Trophoblast cell (in vitro differentiated cells and primary cell): ENCODE results near the gene PURB.
"Not testable (repeated sequence)": the region's sequence is repeated elsewhere in the genome, so short reads cannot be mapped to it uniquely, and the experiment has no call there.

ENCODE experiments used
- DNase-seq, 2 donors: peaks; one replicate each; pipeline ENCODE4 v3.0.0-alpha.2; 2016
- H2AFZ ChIP-seq: 2 replicates; pipeline ENCODE4 v1.6.1; 2013; ENCODE audit warnings: low read length, moderate library complexity, mild to moderate bottlenecking; ENCODE audit not compliant: insufficient read depth, poor library complexity
- H2AK5ac ChIP-seq: 2 replicates; pipeline ENCODE4 v1.6.1; 2013; ENCODE audit warnings: mild to moderate bottlenecking, low read length
- H2BK120ac ChIP-seq: 2 replicates; pipeline ENCODE4 v1.6.1; 2013; ENCODE audit warnings: low read length, mild to moderate bottlenecking, moderate library complexity; ENCODE audit not compliant: insufficient read depth, poor library complexity
- H2BK12ac ChIP-seq: 2 replicates; pipeline ENCODE4 v1.6.1; 2013; ENCODE audit warnings: mild to moderate bottlenecking, low read length, moderate library complexity
- H2BK5ac ChIP-seq: 2 replicates; pipeline ENCODE4 v1.6.1; 2013; ENCODE audit warnings: low read length, low read depth, moderate library complexity, mild to moderate bottlenecking; ENCODE audit not compliant: poor library complexity
- H3K14ac ChIP-seq: 2 replicates; pipeline ENCODE4 v1.6.1; 2013; ENCODE audit warnings: mild to moderate bottlenecking, low read length
- H3K18ac ChIP-seq: 2 replicates; pipeline ENCODE4 v1.6.1; 2013; ENCODE audit warnings: mild to moderate bottlenecking, low read length
- H3K23ac ChIP-seq: 2 replicates; pipeline ENCODE4 v1.6.1; 2013; ENCODE audit warnings: low read length
- H3K27ac ChIP-seq: 2 replicates; pipeline ENCODE4 v1.5.1; 2013; ENCODE audit warnings: low read depth, mild to moderate bottlenecking, inconsistent platforms, low read length, moderate library complexity
- H3K27me3 ChIP-seq: 2 replicates; pipeline ENCODE4 v1.6.1; 2013; ENCODE audit warnings: inconsistent platforms, mild to moderate bottlenecking, low read length, moderate library complexity; ENCODE audit not compliant: insufficient read depth
- H3K36me3 ChIP-seq, 2 experiments: 1 replicate in 1 of 2; 2 replicates in 1 of 2; pipeline ENCODE4 v1.6.1; 2013; ENCODE audit warnings: low read length in 2 of 2, mild to moderate bottlenecking in 2 of 2, moderate library complexity in 1 of 2; ENCODE audit not compliant: insufficient read depth in 2 of 2, control insufficient read depth in 1 of 2
- H3K4ac ChIP-seq: 2 replicates; pipeline ENCODE4 v1.6.1; 2013; ENCODE audit warnings: low read depth, mild to moderate bottlenecking, low read length, moderate library complexity
- H3K4me1 ChIP-seq, 2 experiments: 1 replicate in 1 of 2; 2 replicates in 1 of 2; pipeline ENCODE4 v1.6.1; 2013; ENCODE audit warnings: low read length in 2 of 2, mild to moderate bottlenecking in 2 of 2, moderate library complexity in 1 of 2; ENCODE audit not compliant: insufficient read depth in 2 of 2, control insufficient read depth in 1 of 2
- H3K4me2 ChIP-seq: 2 replicates; pipeline ENCODE4 v1.6.1; 2013; ENCODE audit warnings: inconsistent platforms, mild to moderate bottlenecking, low read length, moderate library complexity
- H3K4me3 ChIP-seq: 2 replicates; pipeline ENCODE4 v1.5.1; 2013; ENCODE audit warnings: mild to moderate bottlenecking, low read depth, low read length, inconsistent platforms
- H3K79me1 ChIP-seq: one replicate; pipeline ENCODE4 v1.6.1; 2013; ENCODE audit warnings: low read length
- H3K79me2 ChIP-seq: 2 replicates; pipeline ENCODE4 v1.6.1; 2013; ENCODE audit warnings: low read length, mild to moderate bottlenecking; ENCODE audit not compliant: control insufficient read depth, insufficient read depth, poor library complexity
- H3K9ac ChIP-seq: 2 replicates; pipeline ENCODE4 v1.6.1; 2013; ENCODE audit warnings: mild to moderate bottlenecking, low read length
- H3K9me3 ChIP-seq: 2 replicates; pipeline ENCODE4 v1.6.1; 2013; ENCODE audit warnings: low read depth, mild to moderate bottlenecking, control low read depth, inconsistent platforms, low read length; ENCODE audit not compliant: insufficient read depth
- H4K12ac ChIP-seq: 2 replicates; pipeline ENCODE4 v1.6.1; 2013; ENCODE audit warnings: low read depth, mild to moderate bottlenecking, low read length, moderate library complexity
- H4K8ac ChIP-seq: 2 replicates; pipeline ENCODE4 v1.6.1; 2013; ENCODE audit warnings: low read depth, mild to moderate bottlenecking, low read length, moderate library complexity
- H4K91ac ChIP-seq: one replicate; pipeline ENCODE4 v1.6.1; 2013; ENCODE audit warnings: low read depth, mild to moderate bottlenecking, low read length, moderate library complexity
- WGBS: extraction: QIAGEN DNeasy Blood & Tissue Kit; methylation state at CpG from one replicate; pipeline ENCODE4 v1.1.7; 2013; ENCODE audit warnings: missing lambda C conversion rate; ENCODE audit not compliant: insufficient read length, insufficient coverage; ENCODE audit errors: extremely low coverage; 5-methylcytosine and 5-hydroxymethylcytosine counted together

Gene PURB

GRCh38 chr7:44867073-44867995 lies 18.0 kb downstream of the PURB start:
- H3K79me1 ChIP-seq, result no peaks in the 10 kb centered on the region
- no peak overlapping the region for H3K4ac ChIP-seq

GRCh38 chr7:44861949-44862348 lies 23.4 kb downstream of the PURB start:
- not testable (repeated sequence) for H2BK120ac ChIP-seq, H3K79me1 ChIP-seq, H3K14ac ChIP-seq, H3K18ac ChIP-seq, H2AFZ ChIP-seq, H3K4ac ChIP-seq, H3K23ac ChIP-seq, H4K8ac ChIP-seq, H4K91ac ChIP-seq, H3K9ac ChIP-seq, H3K27me3 ChIP-seq, H3K36me3 ChIP-seq, H3K9me3 ChIP-seq, H4K12ac ChIP-seq, H3K4me3 ChIP-seq, H3K27ac ChIP-seq, DNase-seq, H3K4me2 ChIP-seq, H2BK5ac ChIP-seq, H2AK5ac ChIP-seq, H2BK12ac ChIP-seq, H3K79me2 ChIP-seq, H3K4me1 ChIP-seq
- WGBS, result no CpG with 5 or more reads among the region's 4 CpGs

More at GRCh38 chr7:44867073-44867995, 18.0 kb downstream of the PURB start:
- peak; percentile 74 to 87 for DNase-seq
- Histone ChIP-seq H3K14ac (no peak overlapping the region), H3K4me3 (no peak overlapping the region), H3K27me3 (no peaks in the 10 kb centered on the region), H3K4me2 (peak overlapping the region; percentile 23), H3K23ac (no peak overlapping the region), H3K18ac (no peak overlapping the region), H3K79me2 (no peaks in the 10 kb centered on the region), H2BK12ac (no peak overlapping the region), H3K4me1 (no peaks in the 10 kb centered on the region), H2BK120ac (no peak overlapping the region), H3K9ac (no peak overlapping the region), H4K91ac (no peak overlapping the region), H4K8ac (no peak overlapping the region), H3K36me3 (no peaks in the 10 kb centered on the region), H3K9me3 (peaks cover 8% of the 10 kb centered on the region), H2BK5ac (no peak overlapping the region), H3K27ac (no peak overlapping the region), H2AK5ac (no peak overlapping the region), H2AFZ (no peak overlapping the region), H4K12ac (no peak overlapping the region)
- WGBS, result no CpG with 5 or more reads among the region's 4 CpGs

- no peak for DNase-seq
- Histone ChIP-seq H4K12ac (no peak overlapping the region), H3K4ac (no peak overlapping the region), H2AK5ac (no peak overlapping the region), H3K4me3 (no peak overlapping the region), H3K79me2 (no peaks in the 10 kb centered on the region), H2BK5ac (no peak overlapping the region), H3K27ac (no peak overlapping the region), H3K4me1 (no peaks in the 10 kb centered on the region), H3K18ac (no peak overlapping the region), H4K91ac (no peak overlapping the region), H2BK120ac (no peak overlapping the region), H3K79me1 (no peaks in the 10 kb centered on the region), H3K14ac (no peak overlapping the region), H3K27me3 (no peaks in the 10 kb centered on the region), H3K36me3 (no peaks in the 10 kb centered on the region), H2BK12ac (no peak overlapping the region), H4K8ac (no peak overlapping the region), H3K9ac (no peak overlapping the region), H3K9me3 (no peaks in the 10 kb centered on the region), H3K4me2 (no peak overlapping the region), H2AFZ (no peak overlapping the region), H3K23ac (no peak overlapping the region)
- no CpG with 5 or more reads among the region's 2 CpGs for WGBS
Observed at GRCh38 chr7:44858161-44858560, 27.2 kb downstream of the PURB start.

- no peak overlapping the region for H2AFZ ChIP-seq
- no peak overlapping the region for H2BK5ac ChIP-seq
- H3K18ac ChIP-seq, result no peak overlapping the region
- no peaks in the 10 kb centered on the region for H3K4me1 ChIP-seq
- no peaks in the 10 kb centered on the region for H3K79me1 ChIP-seq
- no peak overlapping the region for H3K27ac ChIP-seq
- H2BK12ac ChIP-seq, result no peak overlapping the region
- no peak for DNase-seq
- no peak overlapping the region for H3K4me3 ChIP-seq
- H4K91ac ChIP-seq, result no peak overlapping the region
- H3K4ac ChIP-seq, result no peak overlapping the region
- no peak overlapping the region for H4K8ac ChIP-seq
- H4K12ac ChIP-seq, result no peak overlapping the region
- H3K36me3 ChIP-seq, result no peaks in the 10 kb centered on the region
- no peak overlapping the region for H3K14ac ChIP-seq
- H3K79me2 ChIP-seq, result no peaks in the 10 kb centered on the region
- no peaks in the 10 kb centered on the region for H3K27me3 ChIP-seq
- H3K4me2 ChIP-seq, result no peak overlapping the region
- H2AK5ac ChIP-seq, result no peak overlapping the region
- H3K9me3 ChIP-seq, result no peaks in the 10 kb centered on the region
- no peak overlapping the region for H2BK120ac ChIP-seq
- WGBS, result no CpG with 5 or more reads among the region's 8 CpGs
- H3K9ac ChIP-seq, result no peak overlapping the region
- no peak overlapping the region for H3K23ac ChIP-seq
Observed at GRCh38 chr7:44854644-44855364, 30.5 kb downstream of the PURB start.
